GM21367 (cell line): ENCODE data around the gene GCNT2.
"Not testable (repeated sequence)": the region's sequence is repeated elsewhere in the genome, so short reads cannot be mapped to it uniquely, and the experiment has no call there.

ENCODE experiments used
- ATAC-seq: cut with Tn5 transposase; IDR thresholded peaks from one replicate; pipeline ENCODE4 v1.9.1; 2021; ENCODE audit not compliant: unreplicated experiment

GCNT2 gene

DNA sequence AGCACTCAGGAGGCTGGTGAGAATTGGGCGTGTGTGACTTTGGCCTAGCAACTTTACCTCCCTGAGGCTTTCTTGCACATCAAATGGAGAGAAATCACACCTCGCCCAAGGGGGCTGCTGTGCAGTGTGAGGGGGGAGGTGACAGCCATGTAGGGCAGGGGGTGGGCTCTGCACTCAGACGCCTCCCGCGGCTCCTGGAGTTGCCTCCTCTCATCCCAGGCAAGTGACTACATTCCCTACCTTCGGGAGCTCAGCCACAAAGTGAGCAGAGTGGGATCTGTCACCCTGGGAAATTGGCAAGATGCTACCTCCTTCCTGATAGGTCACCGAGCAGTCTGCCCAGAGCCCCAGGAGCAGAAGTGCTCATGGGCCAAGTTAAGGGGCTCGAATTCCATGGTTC is 56.0 kb downstream of the GCNT2 start:
- ATAC-seq = no peak

DNA sequence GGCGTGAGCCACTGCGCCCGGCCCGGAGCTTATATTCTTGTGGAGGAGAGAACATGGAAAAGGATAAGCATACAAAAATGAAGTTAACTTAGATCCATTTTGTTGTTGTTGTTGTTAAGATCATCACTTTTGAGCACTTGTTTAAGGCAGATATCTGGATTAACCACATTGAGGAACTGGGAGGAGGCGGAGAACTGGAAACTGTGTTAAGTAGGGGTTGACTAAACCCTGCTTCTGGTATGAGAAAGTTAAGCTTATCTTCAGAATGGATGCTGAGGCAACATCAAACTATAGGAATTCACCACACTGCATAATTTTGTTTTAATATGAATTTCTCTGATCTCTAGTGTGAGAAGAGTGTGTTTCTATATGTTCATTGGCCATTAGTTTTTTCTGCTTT is 57.6 kb downstream of the GCNT2 start:
- ATAC-seq = no peak

DNA sequence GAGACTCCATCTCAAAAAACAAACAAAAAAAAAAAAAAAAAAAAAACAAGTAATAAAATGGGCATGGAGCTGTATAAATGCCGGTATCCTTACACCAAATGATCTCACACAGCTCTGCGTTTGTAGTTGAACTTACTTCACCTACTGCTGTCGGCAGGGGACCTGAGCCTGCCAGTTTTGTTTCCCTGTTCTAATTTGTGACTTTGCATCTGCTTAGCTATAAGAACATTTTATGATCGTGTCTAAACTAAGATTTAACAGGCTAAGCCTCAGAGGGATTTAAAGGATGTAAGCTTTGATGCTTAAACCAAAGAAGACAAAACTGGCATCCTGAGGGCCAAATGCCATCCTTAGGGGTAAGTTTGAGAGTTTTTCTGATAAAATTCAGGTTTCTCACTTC is 58.7 kb downstream of the GCNT2 start:
- no peak for ATAC-seq

DNA sequence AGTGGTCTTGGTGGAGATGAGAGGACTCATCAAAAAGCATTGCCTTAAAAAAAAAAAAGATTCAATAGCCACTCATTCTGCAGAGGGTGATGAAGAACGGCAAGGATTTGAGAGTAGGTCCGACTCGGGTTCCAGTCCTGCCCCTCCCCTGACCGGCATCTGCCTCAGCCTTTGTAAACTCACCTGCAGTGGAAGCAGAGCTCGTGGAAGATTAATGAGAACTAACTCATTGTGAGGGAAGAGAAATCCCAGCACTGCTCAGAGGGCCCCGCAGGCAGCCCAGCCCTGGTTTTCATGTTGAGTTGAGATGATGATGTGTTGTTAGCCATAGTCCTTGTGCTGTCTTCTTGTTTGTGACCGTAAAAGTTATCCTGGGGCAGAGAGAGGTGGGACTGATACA is 59.4 kb downstream of the GCNT2 start:
- no peak for ATAC-seq

DNA sequence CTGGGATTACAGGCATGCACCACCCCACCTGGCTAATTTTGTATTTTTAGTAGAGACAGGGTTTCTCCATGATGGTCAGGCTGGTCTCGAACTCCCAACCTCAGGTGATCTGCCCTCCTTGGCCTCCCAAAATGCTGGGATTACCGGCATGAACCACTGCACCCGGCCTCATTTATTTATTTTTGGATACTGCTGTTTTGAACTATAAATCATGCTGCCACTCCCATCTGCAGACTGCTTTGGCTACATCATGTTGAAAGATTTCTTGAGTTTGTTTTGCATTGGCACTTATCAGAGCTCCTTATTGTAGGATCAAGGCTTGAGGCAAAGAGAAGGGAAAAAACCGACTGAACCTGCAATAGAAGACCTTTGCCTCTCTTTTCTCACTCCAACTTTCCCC is 60.3 kb downstream of the GCNT2 start:
- not testable (repeated sequence) for ATAC-seq

DNA sequence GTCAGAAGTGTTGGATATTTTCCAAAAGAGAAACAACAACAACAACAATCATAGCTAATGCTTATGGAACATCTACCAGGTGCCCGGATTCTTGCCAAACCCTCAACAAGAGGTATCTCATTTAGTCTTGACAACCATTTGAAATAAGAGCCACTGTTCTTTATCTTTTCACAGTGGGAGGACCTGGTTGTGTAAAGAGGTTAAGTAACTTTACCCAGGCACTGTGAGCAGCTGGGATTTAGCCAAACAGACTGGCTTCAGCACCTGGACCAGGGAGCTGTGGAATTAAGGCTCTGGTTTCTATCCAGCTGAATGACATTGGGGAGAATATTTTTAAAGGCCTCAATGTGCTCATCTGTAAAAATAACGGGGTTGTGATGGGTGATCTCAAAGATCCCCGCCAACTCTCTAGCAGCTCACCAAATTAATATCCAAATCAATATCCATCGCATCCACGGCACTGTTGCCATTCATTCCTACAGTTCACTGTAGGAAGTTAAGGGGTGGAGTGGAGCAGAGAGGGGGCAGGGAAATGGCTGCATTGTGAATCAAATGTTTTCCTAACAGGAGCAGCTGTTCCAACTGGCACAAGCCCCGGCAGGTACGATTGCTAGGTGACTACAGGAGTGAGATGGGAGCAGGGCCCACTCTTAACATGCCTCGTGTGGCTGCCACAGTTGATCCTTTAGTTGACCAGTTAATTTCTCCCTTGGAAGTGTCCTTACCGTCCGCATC is 61.8 kb downstream of the GCNT2 start:
- ATAC-seq = no peak

DNA sequence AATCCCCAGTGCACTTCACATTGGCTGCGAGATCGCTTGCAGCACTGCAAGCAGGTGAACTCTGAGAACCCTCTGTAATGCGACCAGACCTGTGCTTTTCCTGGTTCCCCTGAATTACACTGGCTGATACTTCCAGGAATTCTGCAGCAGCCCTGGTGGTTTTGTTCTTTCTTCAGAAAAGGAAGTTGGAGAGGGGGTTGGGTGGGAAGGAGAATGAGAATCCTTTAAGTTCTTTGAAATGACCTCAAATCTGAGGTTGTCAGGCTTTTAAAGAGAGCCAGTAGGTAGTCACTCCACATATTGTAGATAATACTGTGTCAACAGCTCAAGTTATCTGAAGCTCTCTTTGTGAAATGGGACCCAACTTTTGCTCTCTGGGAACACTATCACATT is 62.4 kb downstream of the GCNT2 start:
- no peak for ATAC-seq

DNA sequence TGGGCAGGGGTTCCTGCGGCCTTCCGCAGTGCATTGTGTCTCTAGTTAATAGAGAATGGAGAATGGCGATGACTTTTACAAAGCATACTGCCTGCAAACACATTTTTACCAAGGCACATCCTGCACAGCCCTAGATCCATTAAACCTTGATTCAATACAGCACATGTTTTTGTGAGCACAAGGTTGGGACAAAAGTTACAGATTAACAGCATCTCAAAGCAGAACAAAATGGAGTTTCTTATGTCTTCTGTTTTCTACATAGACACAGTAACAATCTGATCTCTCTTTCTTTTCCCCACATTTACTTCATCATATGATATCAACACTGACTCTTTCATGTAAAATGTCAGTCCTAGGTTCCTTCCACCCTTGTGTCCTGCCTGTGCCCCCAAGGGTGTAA is 63.5 kb downstream of the GCNT2 start:
- ATAC-seq = no peak

DNA sequence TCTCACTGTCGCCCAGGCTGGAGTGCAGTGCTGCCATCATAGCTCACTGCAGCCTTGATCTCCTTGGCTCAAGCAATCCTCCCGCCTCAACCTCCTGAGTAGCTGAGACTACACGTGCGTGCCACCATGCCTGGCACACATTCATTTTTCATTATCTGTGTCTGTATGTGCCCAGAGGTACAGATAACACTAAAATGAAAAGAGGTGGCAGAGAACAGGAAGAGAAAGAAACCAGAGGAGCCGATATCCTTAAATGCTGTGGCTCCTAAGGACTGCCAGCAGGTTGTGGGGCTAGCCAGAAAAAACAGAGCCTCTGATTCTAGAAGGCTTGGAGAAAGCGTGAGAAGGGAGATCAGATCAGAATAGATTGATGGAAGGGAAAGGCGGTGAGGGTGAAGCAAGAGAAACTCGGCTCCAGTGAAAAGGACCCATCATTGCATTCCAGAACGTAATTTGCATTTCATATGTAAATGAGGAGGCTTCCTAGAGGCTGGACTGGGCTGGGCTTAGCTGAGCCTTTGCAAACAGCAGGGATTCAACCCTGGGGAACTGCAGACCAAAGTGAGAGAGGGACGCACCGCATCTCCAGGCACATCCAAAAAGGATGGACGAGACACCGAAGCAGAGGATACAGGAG is 64.2 kb downstream of the GCNT2 start:
- no peak for ATAC-seq

DNA sequence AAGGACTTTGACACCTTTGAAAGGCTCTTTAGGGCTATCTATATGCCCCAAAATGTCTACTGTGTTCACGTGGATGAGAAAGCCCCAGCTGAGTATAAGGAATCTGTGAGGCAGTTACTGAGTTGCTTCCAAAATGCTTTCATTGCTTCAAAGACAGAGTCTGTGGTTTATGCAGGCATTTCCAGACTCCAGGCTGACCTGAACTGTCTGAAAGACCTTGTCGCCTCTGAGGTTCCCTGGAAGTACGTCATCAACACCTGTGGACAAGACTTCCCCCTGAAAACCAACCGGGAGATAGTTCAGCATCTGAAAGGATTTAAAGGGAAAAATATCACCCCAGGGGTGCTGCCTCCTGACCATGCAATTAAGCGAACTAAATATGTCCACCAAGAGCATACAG is 65.2 kb downstream of the GCNT2 start:
- ATAC-seq = no peak

DNA sequence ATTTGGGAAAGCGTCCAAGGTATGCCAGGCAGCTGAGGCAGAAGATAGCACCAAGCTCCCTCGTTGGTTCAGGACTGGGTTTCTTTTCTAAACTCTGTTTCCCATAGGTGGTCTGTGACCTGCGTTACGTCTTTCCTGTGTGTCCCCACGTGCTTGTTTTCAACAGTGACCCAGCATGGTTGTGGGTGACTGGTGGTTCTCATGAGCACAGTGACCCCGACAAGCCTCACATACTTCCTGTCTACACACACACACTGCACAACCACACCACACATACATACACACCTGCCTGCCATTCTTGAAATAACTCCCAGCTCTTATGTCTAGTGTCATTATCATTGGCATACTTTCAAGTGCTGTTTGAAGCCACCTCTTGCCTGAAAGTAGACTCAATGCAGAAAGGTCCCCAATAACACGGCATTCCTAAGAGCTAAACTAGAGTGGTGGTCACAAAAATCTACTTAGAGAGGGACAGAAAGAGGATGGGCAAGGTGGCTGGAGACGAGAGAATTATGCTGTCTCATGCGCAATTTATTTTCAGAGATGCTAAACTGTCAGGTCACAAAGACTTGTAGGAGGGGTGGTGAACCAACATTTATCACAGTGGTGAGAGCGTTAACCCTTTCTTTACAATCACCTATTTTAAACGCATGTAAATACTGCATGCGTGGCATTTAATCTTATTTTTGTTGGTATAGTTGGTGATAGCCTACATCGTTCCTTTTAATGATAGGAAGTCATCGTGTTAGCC is 66.7 kb downstream of the GCNT2 start:
- no peak for ATAC-seq

DNA sequence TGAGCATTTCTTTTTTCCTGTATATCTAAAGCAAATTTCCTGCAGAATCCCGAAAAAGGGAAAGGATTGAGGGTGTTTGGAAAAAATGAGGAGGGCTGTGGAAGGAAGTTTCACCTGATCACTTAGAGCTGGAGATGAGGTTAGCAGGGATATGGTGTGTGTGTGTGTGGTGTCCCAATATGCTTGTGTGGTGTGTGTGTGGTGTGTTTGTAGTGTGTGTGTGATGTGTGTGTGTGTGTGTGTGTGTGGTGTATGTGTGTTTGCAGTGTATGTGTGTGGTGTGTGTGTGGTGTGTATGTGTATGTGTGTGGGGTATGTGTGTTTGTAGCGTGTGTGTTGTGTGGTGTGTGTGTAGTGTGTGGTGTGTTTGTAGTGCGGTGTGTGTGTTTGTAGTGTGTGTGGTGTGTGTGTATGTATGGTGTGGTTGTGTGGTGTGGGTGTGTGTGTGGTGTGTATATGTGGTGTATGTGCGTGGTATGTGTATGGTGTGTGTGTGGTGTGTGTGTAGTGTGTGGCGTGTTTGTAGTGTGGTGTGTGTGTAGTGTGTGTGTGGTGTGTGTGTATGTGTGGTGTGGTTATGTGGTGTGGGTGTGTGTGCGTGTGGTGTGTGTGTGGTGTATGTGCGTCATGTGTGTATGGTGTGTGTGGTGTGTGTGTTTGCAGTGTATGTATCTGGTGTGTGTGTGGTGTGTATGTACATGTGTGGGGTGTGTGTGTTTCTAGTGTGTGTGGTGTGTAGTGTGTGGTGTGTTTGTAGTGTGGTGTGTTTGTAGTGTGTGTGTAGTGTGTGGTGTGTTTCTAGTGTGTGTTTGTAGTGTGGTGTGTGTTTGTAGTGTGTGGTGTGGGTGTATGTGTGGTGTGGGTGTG is 67.6 kb downstream of the GCNT2 start:
- ATAC-seq = no peak

DNA sequence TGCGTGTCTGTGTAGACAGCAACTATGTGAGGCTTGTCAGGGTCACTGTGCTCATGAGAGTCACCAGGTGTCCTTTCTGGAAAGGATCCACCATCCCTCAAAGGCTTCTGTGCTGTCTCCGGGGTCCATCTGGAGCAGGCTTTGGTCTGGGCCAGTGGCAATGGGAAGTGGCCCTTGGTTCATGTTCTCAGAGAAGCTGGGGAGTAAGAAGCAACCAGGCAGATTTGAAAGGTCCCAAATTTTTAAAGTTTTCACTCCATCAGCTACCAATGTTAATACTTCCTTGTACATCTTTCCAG is 68.2 kb downstream of the GCNT2 start:
- no peak for ATAC-seq

DNA sequence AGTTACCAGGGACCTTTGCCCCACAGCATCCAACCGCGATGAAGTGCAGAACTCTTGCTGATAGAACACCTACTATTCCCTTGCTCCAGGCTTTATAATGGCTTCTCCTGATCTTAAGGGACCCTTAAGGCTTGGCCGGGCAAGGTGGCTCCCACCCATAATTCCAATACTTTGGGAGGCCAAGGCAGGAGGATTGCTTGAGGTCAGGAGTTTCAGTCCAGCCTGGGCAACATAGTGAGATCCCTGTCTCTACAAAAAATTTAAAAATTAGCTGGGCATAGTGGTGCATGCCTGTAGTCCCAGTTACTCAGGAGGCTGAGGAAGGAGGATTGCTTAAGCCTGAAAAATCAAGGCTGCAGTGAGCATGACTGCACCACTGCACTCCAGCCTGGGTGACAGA is 68.8 kb downstream of the GCNT2 start:
- ATAC-seq = no peak

DNA sequence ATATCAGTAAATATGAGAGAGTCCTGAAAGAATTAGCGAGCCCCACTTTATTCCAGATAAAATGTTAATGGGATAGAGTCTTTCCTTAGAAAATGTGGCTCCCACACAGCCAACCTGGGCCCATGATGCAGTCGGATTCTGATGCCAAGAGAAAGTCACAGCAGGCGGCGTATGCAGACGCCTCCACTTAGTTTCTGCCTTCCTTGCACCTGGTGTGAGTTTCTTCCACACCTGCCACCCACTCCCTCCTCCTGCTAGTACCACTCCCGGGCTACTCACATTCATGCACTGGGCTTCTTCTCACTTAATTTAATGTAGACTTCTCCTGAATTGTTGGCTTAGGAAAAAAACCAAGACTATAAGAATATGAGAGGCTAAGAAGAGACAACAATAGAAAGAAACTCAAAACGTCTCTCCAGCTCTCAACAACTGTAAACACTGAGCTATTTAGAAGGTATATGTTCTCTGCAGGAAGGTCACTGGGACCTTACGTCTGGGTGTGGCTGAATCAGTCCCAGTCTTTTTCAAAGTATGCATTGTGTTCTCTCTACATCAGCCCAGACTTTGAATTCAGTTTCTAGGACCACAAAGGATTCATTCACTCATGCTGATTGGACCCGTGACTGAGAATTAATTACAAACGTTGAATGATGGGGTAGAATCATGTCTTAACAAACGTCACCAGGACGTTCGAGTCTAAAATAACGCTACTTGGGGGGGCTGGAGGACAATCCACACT is 70.4 kb downstream of the GCNT2 start:
- no peak for ATAC-seq

DNA sequence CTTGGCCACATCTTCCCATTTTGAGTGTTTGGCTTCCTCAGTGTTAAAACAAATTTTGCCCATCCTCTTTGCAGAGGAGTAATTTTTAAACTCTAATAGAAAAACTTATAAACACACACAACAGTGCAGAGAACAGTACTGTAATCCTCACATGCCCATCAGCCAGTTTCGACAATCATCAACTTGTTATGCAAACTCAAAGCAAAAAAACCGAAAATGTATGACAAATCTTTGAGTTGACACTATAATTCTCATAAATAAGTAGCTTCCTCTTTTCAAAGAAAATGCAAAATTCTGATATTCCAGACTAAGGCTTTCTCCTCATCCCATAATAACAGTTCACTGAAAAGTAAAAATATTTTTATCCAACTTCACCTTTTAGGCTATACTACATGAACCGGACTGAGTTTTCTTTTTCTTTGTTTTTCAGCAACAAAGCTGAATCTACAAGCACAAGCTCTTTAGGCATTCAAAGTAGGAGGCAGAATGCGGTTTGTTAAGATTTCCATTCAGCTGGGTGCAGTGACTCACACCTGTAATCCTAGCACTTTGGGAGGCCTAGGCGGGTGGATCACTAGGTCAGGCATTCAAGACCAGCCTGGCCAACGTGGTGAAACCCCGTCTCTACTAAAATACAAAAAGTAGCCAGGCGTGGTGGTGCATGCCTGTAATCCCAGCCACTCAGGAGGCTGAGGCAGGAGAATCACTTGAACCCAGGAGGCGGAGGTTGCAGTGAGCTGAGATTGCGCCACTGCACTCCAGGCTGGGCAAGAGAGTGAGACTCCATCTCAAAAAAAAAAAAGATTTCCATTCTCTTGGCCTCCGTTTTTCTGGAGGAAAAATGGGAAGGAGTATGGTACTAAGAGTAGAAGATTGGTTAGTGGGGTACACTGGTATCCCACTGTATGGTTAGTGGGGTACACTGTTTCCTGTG is 74.8 kb downstream of the GCNT2 start:
- ATAC-seq = no peak

DNA sequence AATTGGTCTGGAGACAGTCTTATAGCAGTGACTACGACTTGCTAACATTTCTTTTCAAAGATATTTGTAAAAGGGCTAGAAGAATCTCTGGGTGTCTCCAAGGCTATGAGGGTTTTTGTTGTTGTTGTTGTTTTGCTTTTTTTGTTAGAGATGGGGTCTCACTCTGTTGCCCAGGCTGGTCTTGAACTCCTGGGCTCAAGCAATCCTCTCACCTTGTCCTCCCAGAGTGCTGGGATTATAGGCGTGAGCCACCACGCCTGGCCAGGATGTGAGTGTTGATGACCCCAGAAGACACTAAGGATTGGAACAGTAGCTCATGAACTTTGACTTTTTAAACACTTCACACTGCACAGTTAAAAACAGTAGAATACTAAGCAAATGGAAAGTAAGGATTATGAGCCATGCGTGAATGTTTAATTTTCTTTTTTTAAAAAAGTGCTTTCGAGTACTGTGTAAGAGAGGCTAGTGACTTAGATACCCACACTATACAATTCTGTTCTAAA is 76.4 kb downstream of the GCNT2 start:
- ATAC-seq = no peak

DNA sequence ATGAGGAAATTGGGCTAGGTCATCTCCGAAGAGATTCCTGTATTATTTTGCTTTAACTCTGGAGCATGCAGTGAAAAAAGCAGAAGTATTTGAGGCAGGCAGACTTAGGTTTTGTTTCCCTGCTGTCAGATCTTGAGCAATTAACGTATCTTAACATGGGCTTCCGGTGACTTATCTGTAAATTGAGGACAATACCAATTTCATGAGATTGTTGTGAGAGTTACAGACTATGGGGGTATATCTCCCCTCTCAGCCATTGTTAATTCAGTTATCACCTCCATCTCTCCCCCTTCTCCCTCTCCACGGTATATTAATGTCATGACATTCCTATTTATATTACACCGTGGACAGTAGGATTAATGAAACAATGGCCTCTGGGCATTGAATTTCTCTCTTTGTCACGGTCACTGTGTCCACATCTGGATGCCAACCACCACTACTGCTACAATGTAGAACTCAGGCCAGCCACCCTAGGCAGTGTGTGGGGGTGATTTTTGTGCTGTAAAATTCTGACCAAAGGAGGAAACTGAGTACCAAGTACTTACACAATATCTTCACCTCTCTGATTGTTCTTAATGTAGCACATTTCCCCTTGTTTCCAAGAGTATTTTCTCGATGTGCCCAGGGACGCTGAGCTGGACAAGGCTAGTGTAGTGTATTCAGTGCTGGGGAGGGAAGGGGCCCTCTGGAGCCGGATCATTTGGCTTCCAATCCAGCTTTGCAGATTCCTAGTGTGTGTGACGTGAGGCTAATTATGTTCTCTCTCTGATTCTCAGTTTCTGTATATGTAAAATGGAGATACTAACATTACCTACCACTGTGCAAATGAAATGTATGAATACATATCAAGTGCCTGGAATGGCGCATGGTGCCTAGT is 77.2 kb downstream of the GCNT2 start:
- ATAC-seq = no peak

DNA sequence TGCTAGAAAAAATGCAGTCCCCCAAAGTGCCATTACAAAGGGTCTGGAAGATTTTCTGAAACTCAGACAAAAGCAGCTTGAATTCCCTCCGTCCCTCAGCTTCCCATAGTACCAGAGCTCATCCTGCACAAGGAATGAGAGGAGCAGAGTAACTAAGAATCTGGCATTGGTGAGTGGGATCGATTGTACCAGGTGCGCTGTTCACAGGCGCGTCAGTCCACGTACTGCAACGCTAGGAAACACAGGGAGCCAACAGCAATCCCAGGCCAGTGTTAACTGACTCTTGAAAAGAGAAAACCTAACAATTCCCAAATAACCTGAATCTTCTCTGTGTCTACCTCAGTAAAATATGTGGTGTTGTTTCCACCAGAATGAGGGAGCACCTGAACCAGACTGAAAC is 77.9 kb downstream of the GCNT2 start:
- ATAC-seq = no peak
